ENCODE measurements around the gene HLTF. TPM values are rescaled to one million over a fixed set of nuclear protein-coding genes. Genes with fewer than 3 reads are reported as not detected.
A peak's percentile ranks its signal among the peaks of the same experiment; 100 is the strongest.

The HLTF gene
- total and polyA plus RNA-seq, 2 experiments from 2014 or later, result 89.5 to 146 TPM

GRCh38 chr3:149134575-149134974 lies 48.2 kb upstream of the HLTF start (continued):
- TF ChIP-seq ZNF462 (CRISPR knock-in tag; IDR thresholded peaks at IDR 0.05), result no peak
- TF ChIP-seq CTCF (conservative IDR thresholded peaks at IDR 0.05; ENCODE audit: low read depth in 2 of 2), result no peak

- H3K4me2 ChIP-seq, result peak overlapping the region; percentile 84
- 0 out of 2 replicates have a peak, but pooled peaks cover 8% of the 10 kb centered on the region for H3K27me3 ChIP-seq (ENCODE audit: insufficient read depth)
- no peaks in the 10 kb centered on the region for H3K9me3 Mint-ChIP-seq
- H3K36me3 ChIP-seq (ENCODE audit: insufficient read depth), result no peaks in the 10 kb centered on the region; the same call in 1 of the 2 replicates
- ATAC-seq, result no peak
- H3F3A ChIP-seq (replicated peaks; ENCODE audit: low read depth), result no peaks in the 10 kb centered on the region
- peaks cover 7% of the 10 kb centered on the region for H3K27me3 Mint-ChIP-seq (ENCODE audit: insufficient read depth, low read depth, poor library complexity)
- H3K4me1 ChIP-seq (ENCODE audit: insufficient read depth), result peaks cover 28% of the 10 kb centered on the region
- H3K27ac ChIP-seq (ENCODE audit: low read depth), result no peak overlapping the region
- 0 out of 2 replicates have a peak, but pooled peaks cover 3% of the 10 kb centered on the region for H4K20me1 ChIP-seq (replicated peaks; ENCODE audit: insufficient read depth)
- DNase-seq (ENCODE audit: low spot score), result no peak
- H3K4me3 ChIP-seq, result peak overlapping the region; percentile 65
- no peak for TF ChIP-seq EZH2 (IDR thresholded peaks at IDR 0.05; ENCODE audit: low read depth, unreplicated experiment)
- TF ChIP-seq ZNF114 (CRISPR knock-in tag; IDR thresholded peaks at IDR 0.05), result no peak
- TF ChIP-seq STAT1 (IDR thresholded peaks at IDR 0.05; ENCODE audit: unreplicated experiment), result no peak
- TF ChIP-seq JUNB (IDR thresholded peaks at IDR 0.05; ENCODE audit: unreplicated experiment), result no peak
- no peak for TF ChIP-seq POLR2AphosphoS5 (IDR thresholded peaks at IDR 0.05; ENCODE audit: low read depth)
- TF ChIP-seq ZNF331 (CRISPR knock-in tag; IDR thresholded peaks at IDR 0.05; ENCODE audit: low read depth), result no peak
- peak overlapping the region; percentile 86 for H3K4me3 Mint-ChIP-seq
- H3K4me1 Mint-ChIP-seq, result peaks cover 44% of the 10 kb centered on the region
- peaks cover 66% of the 10 kb centered on the region for H3K79me2 ChIP-seq (replicated peaks; ENCODE audit: insufficient read depth)
- H3K27ac Mint-ChIP-seq, result no peak overlapping the region
- no peak overlapping the region for H2AFZ ChIP-seq
- peaks cover 3% of the 10 kb centered on the region; the same call in 1 of the 2 replicates for H3K9me2 ChIP-seq (ENCODE audit: insufficient read depth)
- peaks cover 4% of the 10 kb centered on the region for H3K36me3 Mint-ChIP-seq (ENCODE audit: low read depth)
Measured at GRCh38 chr3:149131589-149131988, 45.3 kb upstream of the HLTF start.

Measured in GM23338 (cell line).